ENCODE results near the gene MYL3.

The MYL3 gene

GRCh38 chr3:46849686-46850467 lies 13.4 kb downstream of the MYL3 start:
- DNase-seq (ENCODE audit: low read depth) = no peak

GRCh38 chr3:46849045-46849631 lies 14.1 kb downstream of the MYL3 start:
- DNase-seq (ENCODE audit: low read depth) = no peak

- DNase-seq (ENCODE audit: low read depth) = peak; percentile 34
Measured at GRCh38 chr3:46848271-46849044, 14.8 kb downstream of the MYL3 start.

GRCh38 chr3:46847744-46848143 lies 15.5 kb downstream of the MYL3 start:
- no peak for DNase-seq (ENCODE audit: low read depth)

- DNase-seq (ENCODE audit: low read depth) = no peak
Measured at GRCh38 chr3:46846624-46847542, 16.4 kb downstream of the MYL3 start.

- peak; percentile 53 for DNase-seq (ENCODE audit: low read depth)
Measured at GRCh38 chr3:46845860-46846623, 17.2 kb downstream of the MYL3 start.

- DNase-seq (ENCODE audit: low read depth) = peak; percentile 52
Measured at GRCh38 chr3:46845397-46845859, 17.8 kb downstream of the MYL3 start.

GRCh38 chr3:46844881-46845312 lies 18.3 kb downstream of the MYL3 start:
- no peak for DNase-seq (ENCODE audit: low read depth)

- no peak for DNase-seq (ENCODE audit: low read depth)
Measured at GRCh38 chr3:46844397-46844796, 18.8 kb downstream of the MYL3 start.

- no peak for DNase-seq (ENCODE audit: low read depth)
Measured at GRCh38 chr3:46843508-46843907, 19.7 kb downstream of the MYL3 start.

- no peak for DNase-seq (ENCODE audit: low read depth)
Measured at GRCh38 chr3:46840491-46840890, 22.8 kb downstream of the MYL3 start.

- no peak for DNase-seq (ENCODE audit: low read depth)
Measured at GRCh38 chr3:46838301-46838700, 24.9 kb downstream of the MYL3 start.

- no peak for DNase-seq (ENCODE audit: low read depth)
Measured at GRCh38 chr3:46835491-46835890, 27.8 kb downstream of the MYL3 start.

- DNase-seq (ENCODE audit: low read depth) = no peak
Measured at GRCh38 chr3:46835054-46835453, 28.2 kb downstream of the MYL3 start.

- DNase-seq (ENCODE audit: low read depth) = no peak
Measured at GRCh38 chr3:46833346-46834300, 29.6 kb downstream of the MYL3 start.

- DNase-seq (ENCODE audit: low read depth) = no peak
Measured at GRCh38 chr3:46831841-46832240, 31.4 kb downstream of the MYL3 start.

- no peak for DNase-seq (ENCODE audit: low read depth)
Measured at GRCh38 chr3:46831316-46831715, 31.9 kb downstream of the MYL3 start.

GRCh38 chr3:46830801-46831200 lies 32.4 kb downstream of the MYL3 start:
- DNase-seq (ENCODE audit: low read depth) = no peak

GRCh38 chr3:46829699-46830208 lies 33.5 kb downstream of the MYL3 start:
- DNase-seq (ENCODE audit: low read depth) = no peak

- DNase-seq (ENCODE audit: low read depth) = no peak
Measured at GRCh38 chr3:46825450-46825849, 37.8 kb downstream of the MYL3 start.
